GM21360 (cell line): ENCODE measurements around the gene PAX1.

Source experiments
- ATAC-seq: cut with Tn5 transposase; IDR thresholded peaks from one replicate; pipeline ENCODE4 v1.9.1; 2021; ENCODE audit warnings: mild to moderate bottlenecking, moderate library complexity; ENCODE audit not compliant: unreplicated experiment

The PAX1 gene

GRCh38 chr20:21725892-21726291, 20.4 kb downstream of the PAX1 start:
- ATAC-seq, result no peak

DNA sequence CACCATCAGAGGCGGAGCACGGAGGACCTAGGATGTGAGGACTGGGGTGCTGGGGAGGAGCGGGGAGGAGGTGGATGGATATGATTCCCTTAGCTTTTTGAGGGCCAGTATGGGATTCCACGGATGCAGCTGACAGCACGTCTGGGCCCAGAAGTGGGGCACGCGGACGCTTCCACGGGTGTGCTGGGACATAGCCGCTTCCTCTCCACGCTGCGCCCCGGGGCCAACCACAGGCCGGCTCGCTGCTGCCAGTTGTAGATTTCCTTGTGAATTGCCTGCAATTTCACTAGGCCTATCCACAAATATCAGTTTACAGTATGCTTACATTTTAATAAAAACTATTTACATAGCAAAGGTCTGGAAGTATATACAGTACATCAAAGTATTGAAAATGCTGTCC, 23.9 kb downstream of the PAX1 start:
- no peak for ATAC-seq

DNA sequence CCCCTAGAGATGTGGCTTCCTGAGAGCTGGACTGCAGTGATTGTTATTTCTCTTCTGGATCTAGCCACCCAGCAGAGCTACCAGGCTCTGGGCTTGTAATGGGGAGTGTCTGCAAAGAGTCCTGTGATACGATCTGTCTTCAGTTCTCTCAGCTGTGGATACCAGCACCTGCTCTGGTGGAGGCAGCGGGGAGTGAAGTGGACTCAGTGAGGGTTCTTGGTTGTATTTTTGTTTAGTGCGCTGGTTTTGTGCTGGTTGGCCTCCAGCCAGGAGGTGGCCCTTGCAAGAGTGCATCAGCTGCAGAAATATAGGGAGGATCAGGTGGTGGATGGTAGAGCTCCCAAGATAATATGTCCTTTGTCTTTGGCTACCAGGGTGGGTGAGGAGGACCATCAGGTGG, 33.7 kb downstream of the PAX1 start:
- no peak for ATAC-seq

DNA sequence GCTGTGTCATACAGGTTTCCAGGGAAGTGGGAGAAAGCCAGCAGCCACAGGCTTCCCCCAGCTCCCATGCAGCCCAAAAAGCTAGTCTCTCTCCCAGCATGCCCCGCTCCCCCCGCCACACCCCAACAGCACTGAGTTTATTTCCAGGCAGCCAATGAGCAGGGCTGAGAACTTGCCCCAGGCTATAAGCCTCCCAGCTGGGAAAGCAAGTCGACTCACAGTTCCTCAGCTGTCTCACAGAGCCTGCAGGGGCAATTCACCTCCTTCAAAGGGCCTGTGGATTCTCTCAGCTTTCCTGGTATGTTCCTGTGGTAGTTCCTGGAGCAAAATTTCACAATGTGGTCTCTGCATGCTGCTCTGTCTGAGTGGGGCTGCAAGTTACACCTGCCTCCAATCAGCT, 34.2 kb downstream of the PAX1 start:
- ATAC-seq, result no peak

- no peak for ATAC-seq
Observed at GRCh38 chr20:21741266-21741665, 35.8 kb downstream of the PAX1 start.

DNA sequence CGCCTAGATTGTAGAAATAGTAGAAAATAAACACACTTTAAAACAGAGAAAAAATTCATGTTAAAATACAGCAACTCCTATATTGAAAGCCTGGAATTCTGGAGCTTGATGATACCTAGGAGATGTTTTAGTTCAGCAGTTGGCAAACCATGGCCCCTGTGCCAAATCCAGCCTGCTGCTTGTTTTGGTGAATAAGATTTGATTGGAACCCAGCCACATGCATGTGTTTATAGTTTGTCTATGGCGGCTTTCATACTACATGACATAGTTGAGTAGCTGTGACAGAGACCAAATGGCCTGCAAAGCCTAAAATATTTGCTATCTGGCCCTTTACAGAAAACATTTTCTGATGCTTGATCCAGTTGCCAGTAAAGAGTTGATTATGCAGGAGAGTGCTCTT, 57.2 kb downstream of the PAX1 start:
- no peak for ATAC-seq

DNA sequence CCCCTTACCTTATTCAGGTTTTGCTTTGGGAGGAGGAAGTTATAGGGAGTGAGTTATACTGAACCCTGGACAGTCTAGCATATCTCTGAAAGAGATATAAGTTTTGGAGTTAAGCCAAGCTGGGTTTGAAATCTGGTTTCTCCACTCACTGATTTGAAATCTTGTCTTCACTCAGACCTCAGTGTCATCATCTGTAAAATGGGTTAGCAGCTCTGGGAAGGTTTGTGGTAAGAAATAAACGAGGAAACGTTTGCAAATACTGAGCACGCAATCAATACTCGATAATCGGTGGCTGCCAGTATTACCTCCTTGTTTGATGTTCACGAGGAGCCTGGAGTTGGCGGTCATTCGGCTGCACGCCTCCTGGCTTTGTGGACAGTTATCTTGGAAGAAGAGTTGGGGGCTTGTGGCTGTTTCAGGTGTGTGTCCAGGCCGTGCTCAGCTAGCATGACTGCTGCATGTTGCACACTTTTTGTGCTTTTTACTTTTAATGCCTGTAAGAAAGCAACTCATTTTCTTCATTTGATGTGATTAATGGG, 61.8 kb downstream of the PAX1 start:
- no peak for ATAC-seq

GRCh38 chr20:21767739-21768223, 62.3 kb downstream of the PAX1 start:
- no peak for ATAC-seq
